DND-41 (cell line): ENCODE results near the gene GET4.

Source experiments
- CTCF ChIP-seq: IDR thresholded peaks from 2 replicates; pipeline ENCODE4 v1.5.1; 2012; ENCODE audit warnings: borderline replicate concordance, low read length, moderate library complexity, mild to moderate bottlenecking; ENCODE audit not compliant: poor library complexity, severe bottlenecking; ENCODE audit errors: extremely low read depth
- EZH2 ChIP-seq: IDR thresholded peaks from 3 replicates; pipeline ENCODE4 v1.6.1; 2012; ENCODE audit warnings: borderline replicate concordance, low read depth, mild to moderate bottlenecking, moderate library complexity, low read length, inconsistent platforms; ENCODE audit not compliant: severe bottlenecking

GRCh38 chr7:945556-946255 lies 69.4 kb downstream of the GET4 start:
- no peak for TF ChIP-seq CTCF
- no peak for TF ChIP-seq EZH2
